Measurements from ENCODE around the gene PPP1R26. TPM values are rescaled to one million over a fixed set of nuclear protein-coding genes. Genes with fewer than 3 reads are reported as not detected.

PPP1R26 gene
- total and polyA plus RNA-seq, 2 of the 4 experiments (the other 2 are of a cell fraction) = 3.8 to 5.6 TPM

DNA sequence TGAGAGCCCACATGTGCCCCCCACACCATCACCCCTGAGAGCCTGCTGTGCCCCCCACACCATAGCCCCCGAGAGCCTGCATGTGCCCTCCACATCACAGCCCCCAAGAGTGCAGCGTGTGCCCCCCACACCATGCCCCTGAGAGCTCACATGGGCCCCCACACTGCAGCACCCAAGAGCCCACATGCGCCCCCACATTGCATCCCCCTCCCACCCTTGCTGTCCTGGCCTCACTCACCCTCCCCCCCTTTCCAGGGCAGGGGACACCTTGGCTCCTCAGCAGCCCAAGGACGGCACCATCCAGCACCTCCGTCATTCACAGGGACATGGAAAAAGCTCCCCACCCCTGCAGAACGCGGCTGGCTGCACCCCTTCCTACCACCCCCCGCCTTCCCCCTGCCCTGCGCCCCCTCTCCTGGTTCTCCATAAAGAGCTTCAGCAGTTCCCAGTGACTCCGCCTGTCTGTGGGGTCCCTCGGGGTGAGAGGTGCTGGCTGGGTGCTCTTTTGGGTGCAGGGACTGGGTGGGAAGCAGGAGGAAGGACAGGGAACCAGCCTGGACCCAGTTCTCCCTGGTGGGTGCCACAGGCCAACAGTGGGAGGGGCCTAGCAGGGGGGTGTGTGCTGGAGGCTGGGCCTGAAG is 46.6 kb downstream of the PPP1R26 start:
- H2BK20ac ChIP-seq (ENCODE audit: low read depth, low read length) = no peak overlapping the region
- H4K8ac ChIP-seq (ENCODE audit: low read depth in 2 of 2, low read length in 2 of 2) = no peak overlapping the region
- no peaks in the 10 kb centered on the region for H3K79me1 ChIP-seq (ENCODE audit: low read depth in 1 of 2, low read length in 2 of 2)
- dilution Hi-C loops (cut with HindIII; ENCODE audit: low sequenced_read_pairs, unreplicated experiment) (no loop called here), intact Hi-C loops (cut with micrococcal nuclease) (no loop called here), in situ Hi-C loops (cut with MboI; ENCODE audit: low sequenced_read_pairs) (no loop called here)
- no peaks in the 10 kb centered on the region for H3K9me3 ChIP-seq (ENCODE audit: control insufficient read depth, insufficient read depth, low read length)
- H3K4me2 ChIP-seq (ENCODE audit: low read depth, low read length) = no peak overlapping the region
- H3K27me3 ChIP-seq (ENCODE audit: control insufficient read depth, insufficient read depth, low read length) = peaks cover 4% of the 10 kb centered on the region
- no peak overlapping the region for H3K18ac ChIP-seq (ENCODE audit: low read depth, low read length)
- H3K27ac ChIP-seq (ENCODE audit: insufficient read depth, low read length) = no peak overlapping the region
- H3K9me1 ChIP-seq (ENCODE audit: insufficient read depth, low read length) = no peaks in the 10 kb centered on the region
- no peak overlapping the region for H3K4ac ChIP-seq (ENCODE audit: low read depth, low read length)
- no peak overlapping the region for H2AK9ac ChIP-seq (replicated peaks; ENCODE audit: low read depth, low read length, poor library complexity)
- H2AK5ac ChIP-seq (ENCODE audit: low read depth, low read length) = no peak overlapping the region
- no peak overlapping the region for H4K91ac ChIP-seq (ENCODE audit: insufficient read depth, low read depth, low read length)
- no CpG with 5 or more reads among the region's 11 CpGs for WGBS, 2 experiments (ENCODE audit: extremely low coverage in 2 of 2, insufficient read length in 1 of 2)
- no TSS peak for BruUV-seq (replicated peaks)
- H2BK120ac ChIP-seq (ENCODE audit: low read depth, low read length) = no peak overlapping the region
- H3K9ac ChIP-seq (ENCODE audit: low read depth, low read length) = no peak overlapping the region
- H3K36me3 ChIP-seq (ENCODE audit: control insufficient read depth, insufficient read depth, low read length) = no peaks in the 10 kb centered on the region
- ATAC-seq (ENCODE audit: low read depth) (no peak), DNase-seq (no peak)
- no peak overlapping the region for H2BK15ac ChIP-seq (ENCODE audit: low read depth, low read length)
- H3K23ac ChIP-seq (ENCODE audit: low read depth, low read length) = no peak overlapping the region
- H2AFZ ChIP-seq (replicated peaks; ENCODE audit: low read length, poor library complexity) = no peak overlapping the region
- H4K20me1 ChIP-seq (ENCODE audit: insufficient read depth, low read length) = no peaks in the 10 kb centered on the region
- no peak overlapping the region for H3K4me3 ChIP-seq (ENCODE audit: insufficient read depth, low read depth, low read length)
- no peak overlapping the region for H2BK5ac ChIP-seq (ENCODE audit: low read depth, low read length, poor library complexity, severe bottlenecking)
- H3K4me1 ChIP-seq (ENCODE audit: control insufficient read depth, insufficient read depth, low read length) = no peaks in the 10 kb centered on the region
- H4K5ac ChIP-seq (ENCODE audit: low read depth, low read length) = no peak overlapping the region
- TF ChIP-seq, protein P1, sequence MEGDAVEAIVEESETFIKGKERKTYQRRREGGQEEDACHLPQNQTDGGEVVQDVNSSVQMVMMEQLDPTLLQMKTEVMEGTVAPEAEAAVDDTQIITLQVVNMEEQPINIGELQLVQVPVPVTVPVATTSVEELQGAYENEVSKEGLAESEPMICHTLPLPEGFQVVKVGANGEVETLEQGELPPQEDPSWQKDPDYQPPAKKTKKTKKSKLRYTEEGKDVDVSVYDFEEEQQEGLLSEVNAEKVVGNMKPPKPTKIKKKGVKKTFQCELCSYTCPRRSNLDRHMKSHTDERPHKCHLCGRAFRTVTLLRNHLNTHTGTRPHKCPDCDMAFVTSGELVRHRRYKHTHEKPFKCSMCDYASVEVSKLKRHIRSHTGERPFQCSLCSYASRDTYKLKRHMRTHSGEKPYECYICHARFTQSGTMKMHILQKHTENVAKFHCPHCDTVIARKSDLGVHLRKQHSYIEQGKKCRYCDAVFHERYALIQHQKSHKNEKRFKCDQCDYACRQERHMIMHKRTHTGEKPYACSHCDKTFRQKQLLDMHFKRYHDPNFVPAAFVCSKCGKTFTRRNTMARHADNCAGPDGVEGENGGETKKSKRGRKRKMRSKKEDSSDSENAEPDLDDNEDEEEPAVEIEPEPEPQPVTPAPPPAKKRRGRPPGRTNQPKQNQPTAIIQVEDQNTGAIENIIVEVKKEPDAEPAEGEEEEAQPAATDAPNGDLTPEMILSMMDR (conservative IDR thresholded peaks at IDR 0.05; ENCODE audit: low read depth, low read length) = no peak
- TF ChIP-seq CEBPB (IDR thresholded peaks at IDR 0.05; ENCODE audit: low read depth, low read length) = no peak
- TF ChIP-seq MAZ (IDR thresholded peaks at IDR 0.05; ENCODE audit: borderline replicate concordance, low read depth, low read length) = no peak
- TF ChIP-seq CHD1 (IDR thresholded peaks at IDR 0.05; ENCODE audit: low read depth, low read length) = no peak
- no peak for TF ChIP-seq USF2 (IDR thresholded peaks at IDR 0.05; ENCODE audit: low read depth, low read length)
- no peak for TF ChIP-seq BHLHE40 (IDR thresholded peaks at IDR 0.05; ENCODE audit: low read depth, low read length)
- no peak for TF ChIP-seq RFX5 (IDR thresholded peaks at IDR 0.05; ENCODE audit: low read depth, low read length)
- TF ChIP-seq MAFK (IDR thresholded peaks at IDR 0.05; ENCODE audit: low read depth, low read length) = no peak
- no peak for TF ChIP-seq MXI1 (IDR thresholded peaks at IDR 0.05; ENCODE audit: borderline replicate concordance, low read depth, low read length)
- no peak overlapping the region for H3K14ac ChIP-seq (replicated peaks; ENCODE audit: low read depth, low read length)
- CTCF ChIA-PET = no interaction called here
- POLR2A ChIA-PET (ENCODE audit: unreplicated experiment) = interaction anchor here (0.6 kb wide), 1 partner anchor 21 kb away, joined by 4 read pairs; no protein-coding TSS in a partner anchor
- no peak overlapping the region for H3K56ac ChIP-seq (ENCODE audit: extremely low read depth, insufficient read depth, low read length)
